HepG2 (cell line): ENCODE measurements around the gene ESRP2. TPM values are rescaled to one million over a fixed set of nuclear protein-coding genes. Genes with fewer than 3 reads are reported as not detected.

Source experiments
- ARNTL ChIP-seq: sonication (generic); formaldehyde crosslinking; IDR thresholded peaks from 2 replicates; pipeline ENCODE4 v1.4.0; 2020; ENCODE audit warnings: mild to moderate bottlenecking, missing genetic modification reagents
- BCL6 ChIP-seq: IDR thresholded peaks from 2 replicates; pipeline ENCODE4 v1.6.1; 2016; ENCODE audit warnings: missing genetic modification reagents, missing compliant biosample characterization
- CAMTA2 ChIP-seq: sonication (generic); formaldehyde crosslinking; IDR thresholded peaks from 2 replicates; pipeline ENCODE4 v1.4.0; 2020; ENCODE audit warnings: mild to moderate bottlenecking, missing genetic modification reagents, borderline replicate concordance
- CENPBD1 ChIP-seq: sonication (generic); formaldehyde crosslinking; IDR thresholded peaks from 2 replicates; pipeline ENCODE4 v1.8.0; 2022; ENCODE audit warnings: missing genetic modification reagents, low read depth, mild to moderate bottlenecking, borderline replicate concordance
- EHMT2 ChIP-seq: fragments of 200-600 bp; sonication (generic); IDR thresholded peaks from 2 replicates; pipeline ENCODE4 v1.7.0; 2017; ENCODE audit warnings: antibody characterized with exemption, low read depth, low read length, borderline replicate concordance
- GABPA ChIP-seq, 2 experiments: IDR thresholded peaks; 2 replicates each; pipeline ENCODE4 v1.6.1; 2011 to 2016; ENCODE audit warnings: low read depth in 2 of 2, low read length in 1 of 2, missing biosample characterization in 1 of 2, missing genetic modification characterization in 1 of 2
- MBNL3 ChIP-seq: fragments of 250-450 bp; sonication (Bioruptor Pico); conservative IDR thresholded peaks from 2 replicates; pipeline ENCODE4 v1.8.0; 2022; ENCODE audit warnings: mild to moderate bottlenecking, inconsistent platforms
- MTA3 ChIP-seq: sonication (generic); formaldehyde crosslinking; IDR thresholded peaks from 2 replicates; pipeline ENCODE4 v1.4.0; 2020; ENCODE audit warnings: missing genetic modification reagents
- POLR2A ChIP-seq, 2 experiments: IDR thresholded peaks; 2 replicates each; pipeline ENCODE4 v1.6.1; 2011; ENCODE audit warnings: low read depth in 2 of 2, low read length in 2 of 2, mild to moderate bottlenecking in 1 of 2, moderate library complexity in 1 of 2; ENCODE audit not compliant: insufficient read depth in 1 of 2
- REXO4 ChIP-seq: sonication (generic); formaldehyde crosslinking; IDR thresholded peaks from 2 replicates; pipeline ENCODE4 v1.8.0; 2022; ENCODE audit warnings: missing genetic modification reagents, mild to moderate bottlenecking, borderline replicate concordance
- SAP130 ChIP-seq: IDR thresholded peaks from 2 replicates; pipeline ENCODE4 v1.6.1; 2016; ENCODE audit warnings: low read depth
- TP53 ChIP-seq: sonication (generic); formaldehyde crosslinking; conservative IDR thresholded peaks from 2 replicates; pipeline ENCODE4 v1.4.0; 2020; ENCODE audit warnings: missing genetic modification reagents
- ZBTB42 ChIP-seq: sonication (generic); formaldehyde crosslinking; IDR thresholded peaks from 2 replicates; pipeline ENCODE4 v1.5.0; 2020; ENCODE audit warnings: mild to moderate bottlenecking, missing genetic modification reagents
- ZFP36 ChIP-seq: fragments of 150-350 bp; IDR thresholded peaks from 2 replicates; pipeline ENCODE4 v1.6.1; 2018; ENCODE audit warnings: borderline replicate concordance, low read length, low read depth; ENCODE audit not compliant: partially characterized antibody
- ZFP90 ChIP-seq: sonication (generic); formaldehyde crosslinking; IDR thresholded peaks from 2 replicates; pipeline ENCODE4 v1.8.0; 2022; ENCODE audit warnings: missing genetic modification reagents, mild to moderate bottlenecking, inconsistent platforms, borderline replicate concordance
- ZNF350 ChIP-seq: sonication (generic); formaldehyde crosslinking; IDR thresholded peaks from 2 replicates; pipeline ENCODE4 v1.4.0; 2020; ENCODE audit warnings: mild to moderate bottlenecking, low read depth, missing genetic modification reagents, borderline replicate concordance
- ZNF510 ChIP-seq: sonication (generic); formaldehyde crosslinking; IDR thresholded peaks from 2 replicates; pipeline ENCODE4 v1.4.0; 2020; ENCODE audit warnings: low read depth, mild to moderate bottlenecking, missing genetic modification reagents
- ZNF567 ChIP-seq: sonication (generic); formaldehyde crosslinking; IDR thresholded peaks from 2 replicates; pipeline ENCODE4 v1.8.1; 2023; ENCODE audit warnings: mild to moderate bottlenecking, missing genetic modification reagents, borderline replicate concordance
- ZNF576 ChIP-seq: sonication (generic); formaldehyde crosslinking; IDR thresholded peaks from 2 replicates; pipeline ENCODE4 v1.4.0; 2020; ENCODE audit warnings: mild to moderate bottlenecking, missing genetic modification reagents
- ZNF652 ChIP-seq: IDR thresholded peaks from 2 replicates; pipeline ENCODE4 v1.6.1; 2016; ENCODE audit warnings: low read depth, borderline replicate concordance
- ZNF660 ChIP-seq: sonication (generic); formaldehyde crosslinking; IDR thresholded peaks from 2 replicates; pipeline ENCODE4 v1.5.1; 2020; ENCODE audit warnings: mild to moderate bottlenecking, low read depth, missing genetic modification reagents, borderline replicate concordance
- ZNF75D ChIP-seq: sonication (generic); formaldehyde crosslinking; IDR thresholded peaks from 2 replicates; pipeline ENCODE4 v1.8.1; 2023; ENCODE audit warnings: missing genetic modification reagents, mild to moderate bottlenecking, borderline replicate concordance
- ZNF768 ChIP-seq: sonication (generic); formaldehyde crosslinking; IDR thresholded peaks from 2 replicates; pipeline ENCODE4 v1.4.0; 2020; ENCODE audit warnings: missing genetic modification reagents
- ZSCAN9 ChIP-seq: IDR thresholded peaks from 2 replicates; pipeline ENCODE4 v1.6.1; 2016; ENCODE audit warnings: borderline replicate concordance
- polyA plus RNA-seq, 8 experiments: library from polyadenylated mRNA; depleted of rRNA in 3 of 8; stranded (reverse) in 7 of 8; unstranded in 1 of 8; fragments of >200 nt; fragmentation: Illumina TruSeq in 4 of 8; extraction: Trizol in 4 of 8; gene quantifications; 2 replicates each; pipeline versions ENCODE4 v1.2.1 to v1.2.3, GENCODE V29; 2011 to 2016; ENCODE audit warnings: low read depth in 4 of 8, missing spikeins in 1 of 8, mixed read lengths in 1 of 8; ENCODE audit not compliant: insufficient read depth in 1 of 8
- total RNA-seq, 5 experiments: library from RNA; depleted of rRNA; stranded (reverse); fragments of >200 nt; fragmentation: Illumina TruSeq; extraction: Trizol; gene quantifications; 2 replicates each; pipeline ENCODE4 v1.2.3, GENCODE V29; 2016; ENCODE audit warnings: low read depth in 1 of 5
- TF ChIP-seq, protein P1 (sequence below): sonication (generic); formaldehyde crosslinking; IDR thresholded peaks from 2 replicates; pipeline ENCODE4 v1.8.0; 2022; ENCODE audit warnings: mild to moderate bottlenecking, missing genetic modification reagents, borderline replicate concordance
- TF ChIP-seq, protein P2 (sequence below): sonication (generic); formaldehyde crosslinking; IDR thresholded peaks from 2 replicates; pipeline ENCODE4 v1.9.0; 2022; ENCODE audit warnings: missing genetic modification reagents, mild to moderate bottlenecking, borderline replicate concordance

The ESRP2 gene
- total and polyA plus RNA-seq, 2 of the 13 experiments (the other 11 are each of a cell fraction or from before 2014, with no cell fraction given) = 21.1 to 32.4 TPM

DNA sequence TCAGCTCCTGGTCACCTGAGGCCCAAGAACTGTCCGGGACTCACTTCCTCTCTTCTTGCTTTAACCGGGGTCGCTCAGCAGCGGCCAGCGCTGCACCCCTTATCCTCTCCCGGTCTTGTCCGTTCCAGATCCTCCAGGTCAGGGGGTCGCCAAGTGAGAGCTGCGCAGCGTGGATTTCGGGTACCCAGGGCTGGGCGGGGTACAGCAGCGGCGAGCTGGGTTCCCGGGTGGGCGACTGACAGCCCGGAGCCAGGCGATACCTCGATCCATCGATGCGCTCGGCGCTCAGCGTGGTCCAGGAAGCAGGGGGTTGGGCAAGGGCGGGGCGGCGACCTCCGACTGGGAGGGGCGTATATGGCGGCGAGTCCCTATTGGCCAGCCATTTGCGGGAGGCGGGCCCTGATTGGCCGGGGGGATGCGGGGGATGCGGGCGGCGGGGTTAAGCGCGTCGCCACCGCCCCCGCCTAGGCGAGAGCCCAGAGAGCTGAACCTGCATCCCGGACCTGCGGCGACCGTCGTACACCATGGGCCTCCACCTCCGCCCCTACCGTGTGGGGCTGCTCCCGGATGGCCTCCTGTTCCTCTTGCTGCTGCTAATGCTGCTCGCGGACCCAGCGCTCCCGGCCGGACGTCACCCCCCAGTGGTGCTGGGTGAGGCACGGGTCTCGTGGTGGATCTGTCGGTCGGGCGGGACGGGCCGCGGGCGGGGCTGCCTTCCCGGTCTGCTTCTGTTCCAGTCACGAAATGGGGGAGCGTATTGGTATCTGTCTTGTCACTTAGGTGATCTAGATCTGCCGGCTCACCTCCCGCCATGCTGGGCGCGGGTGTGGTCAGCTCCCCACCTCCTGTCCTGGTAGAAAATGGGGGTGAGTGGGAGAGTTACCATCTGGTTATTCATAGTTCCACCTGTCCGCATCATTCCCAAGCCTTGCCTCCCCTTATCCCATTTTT, 9.3 kb upstream of the ESRP2 start, which contains the start of gene PLA2G15 (continued):
- TF ChIP-seq ZNF652 (CRISPR knock-in tag) = 0 out of 2 replicates have a peak, but pooled peaks have one; percentile 8
- TF ChIP-seq ZNF510 (CRISPR knock-in tag) = no peak
- TF ChIP-seq ZNF75D = no peak
- TF ChIP-seq CAMTA2 = 0 out of 2 replicates have a peak, but pooled peaks have one; percentile 35
- TF ChIP-seq ZNF768 = peak; percentile 63; the same call in 1 of the 2 replicates
- no peak for TF ChIP-seq EHMT2
- TF ChIP-seq BCL6 (CRISPR knock-in tag) = 0 out of 2 replicates have a peak, but pooled peaks have one; percentile 20
- peak; percentile 53 for TF ChIP-seq ARNTL (CRISPR knock-in tag)
- peak; percentile 92 for TF ChIP-seq ZNF567 (CRISPR knock-in tag)
- peak in 1 of 2 experiments; percentile 59; a peak in 1 of 4 replicates for TF ChIP-seq POLR2A (IDR thresholded peaks at IDR 0.05; ENCODE audit: insufficient read depth in 1 of 2, low read depth in 2 of 2, low read length in 2 of 2)
- peak; percentile 96 for TF ChIP-seq SAP130
- TF ChIP-seq CENPBD1 = no peak
- TF ChIP-seq ZFP36 = no peak
- TF ChIP-seq ZNF660 (CRISPR knock-in tag) = no peak
- TF ChIP-seq GABPA (IDR thresholded peaks at IDR 0.05; ENCODE audit: low read depth, low read length) = no peak
- peak; percentile 82 for TF ChIP-seq GABPA (CRISPR knock-in tag; IDR thresholded peaks at IDR 0.05; ENCODE audit: low read depth)
- TF ChIP-seq ZFP90 (CRISPR knock-in tag) = peak; percentile 88
- peak; percentile 95 for TF ChIP-seq ZNF350
- peak; percentile 74; the same call in 1 of the 2 replicates for TF ChIP-seq ZBTB42 (CRISPR knock-in tag)
- no peak for TF ChIP-seq MBNL3
- no peak for TF ChIP-seq ZSCAN9 (CRISPR knock-in tag)
- TF ChIP-seq, protein P1, sequence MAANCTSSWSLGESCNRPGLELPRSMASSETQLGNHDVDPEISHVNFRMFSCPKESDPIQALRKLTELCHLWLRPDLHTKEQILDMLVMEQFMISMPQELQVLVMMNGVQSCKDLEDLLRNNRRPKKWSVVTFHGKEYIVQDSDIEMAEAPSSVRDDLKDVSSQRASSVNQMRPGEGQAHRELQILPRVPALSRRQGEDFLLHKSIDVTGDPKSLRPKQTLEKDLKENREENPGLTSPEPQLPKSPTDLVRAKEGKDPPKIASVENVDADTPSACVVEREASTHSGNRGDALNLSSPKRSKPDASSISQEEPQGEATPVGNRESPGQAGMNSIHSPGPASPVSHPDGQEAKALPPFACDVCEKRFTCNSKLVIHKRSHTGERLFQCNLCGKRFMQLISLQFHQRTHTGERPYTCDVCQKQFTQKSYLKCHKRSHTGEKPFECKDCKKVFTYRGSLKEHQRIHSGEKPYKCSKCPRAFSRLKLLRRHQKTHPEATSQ (CRISPR knock-in tag) = no peak
- no peak for TF ChIP-seq TP53 (CRISPR knock-in tag)
- 0 out of 2 replicates have a peak, but pooled peaks have one; percentile 58 for TF ChIP-seq ZNF576 (CRISPR knock-in tag)
- TF ChIP-seq, protein P2, sequence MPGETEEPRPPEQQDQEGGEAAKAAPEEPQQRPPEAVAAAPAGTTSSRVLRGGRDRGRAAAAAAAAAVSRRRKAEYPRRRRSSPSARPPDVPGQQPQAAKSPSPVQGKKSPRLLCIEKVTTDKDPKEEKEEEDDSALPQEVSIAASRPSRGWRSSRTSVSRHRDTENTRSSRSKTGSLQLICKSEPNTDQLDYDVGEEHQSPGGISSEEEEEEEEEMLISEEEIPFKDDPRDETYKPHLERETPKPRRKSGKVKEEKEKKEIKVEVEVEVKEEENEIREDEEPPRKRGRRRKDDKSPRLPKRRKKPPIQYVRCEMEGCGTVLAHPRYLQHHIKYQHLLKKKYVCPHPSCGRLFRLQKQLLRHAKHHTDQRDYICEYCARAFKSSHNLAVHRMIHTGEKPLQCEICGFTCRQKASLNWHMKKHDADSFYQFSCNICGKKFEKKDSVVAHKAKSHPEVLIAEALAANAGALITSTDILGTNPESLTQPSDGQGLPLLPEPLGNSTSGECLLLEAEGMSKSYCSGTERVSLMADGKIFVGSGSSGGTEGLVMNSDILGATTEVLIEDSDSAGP = peak; percentile 40; the same call in 1 of the 2 replicates
- no peak for TF ChIP-seq MTA3 (CRISPR knock-in tag)
- TF ChIP-seq REXO4 = no peak
